Keratinocyte (primary cell): ENCODE measurements around the gene ISG20L2. TPM values are rescaled to one million over a fixed set of nuclear protein-coding genes. Genes with fewer than 3 reads are reported as not detected.

ENCODE experiments used
- DNase-seq: peaks from one replicate; pipeline ENCODE4 v3.0.0-alpha.2; 2011; ENCODE audit warnings: low read depth, missing footprints, low spot score
- FAIRE-seq: peaks from 2 replicates; lab custom pipeline; 2011; peaks lifted over from hg19 to GRCh38; lab: Jason Lieb, UNC
- H2AFZ ChIP-seq: 2 replicates; pipeline ENCODE4 v1.6.0; 2012; ENCODE audit warnings: low read length, control low read depth, inconsistent platforms; ENCODE audit not compliant: control insufficient read depth
- H3K27ac ChIP-seq: 2 replicates; pipeline ENCODE4 v1.5.1; 2011; ENCODE audit warnings: low read length; ENCODE audit not compliant: control insufficient read depth, insufficient read depth
- H3K27me3 ChIP-seq: 3 replicates; pipeline ENCODE4 v1.6.0; 2011; ENCODE audit warnings: low read length; ENCODE audit not compliant: control insufficient read depth, insufficient read depth; ENCODE audit errors: extremely low read depth
- H3K36me3 ChIP-seq, 2 experiments: 2 replicates in 1 of 2; 3 replicates in 1 of 2; pipeline ENCODE4 v1.5.1; 2011; ENCODE audit warnings: low read length in 2 of 2, mild to moderate bottlenecking in 1 of 2; ENCODE audit not compliant: control insufficient read depth in 2 of 2, insufficient read depth in 2 of 2; ENCODE audit errors: extremely low read depth in 1 of 2
- H3K4me1 ChIP-seq: 3 replicates; pipeline ENCODE4 v1.5.1; 2011; ENCODE audit warnings: low read length; ENCODE audit not compliant: control insufficient read depth, insufficient read depth; ENCODE audit errors: extremely low read depth
- H3K4me2 ChIP-seq: 3 replicates; pipeline ENCODE4 v1.6.0; 2011; ENCODE audit warnings: low read depth, low read length; ENCODE audit not compliant: control insufficient read depth, insufficient read depth; ENCODE audit errors: extremely low read depth
- H3K4me3 ChIP-seq, 3 experiments: fragments of 200-600 bp in 1 of 3; sonication (generic) in 1 of 3; 2 replicates in 2 of 3; 3 replicates in 1 of 3; pipeline ENCODE4 v1.5.1; 2011 to 2016; ENCODE audit warnings: low read length in 3 of 3, mild to moderate bottlenecking in 3 of 3, control low read depth in 2 of 3, inconsistent platforms in 1 of 3, low read depth in 1 of 3, mixed read lengths in 1 of 3, mixed run types in 1 of 3, moderate library complexity in 1 of 3; ENCODE audit not compliant: control insufficient read depth in 2 of 3, insufficient read depth in 2 of 3; ENCODE audit errors: extremely low read depth in 1 of 3
- H3K79me2 ChIP-seq: 2 replicates; pipeline ENCODE4 v1.6.0; 2012; ENCODE audit warnings: low read length; ENCODE audit not compliant: control insufficient read depth, insufficient read depth
- H3K9ac ChIP-seq: 3 replicates; pipeline ENCODE4 v1.6.0; 2011; ENCODE audit warnings: low read length; ENCODE audit not compliant: control insufficient read depth, insufficient read depth; ENCODE audit errors: extremely low read depth
- H3K9me1 ChIP-seq: 3 replicates; pipeline ENCODE4 v1.6.0; 2011; ENCODE audit warnings: low read length; ENCODE audit not compliant: control insufficient read depth, insufficient read depth; ENCODE audit errors: extremely low read depth
- H3K9me3 ChIP-seq: 2 replicates; pipeline ENCODE4 v1.5.1; 2012; ENCODE audit warnings: low read depth, low read length; ENCODE audit not compliant: control insufficient read depth
- H4K20me1 ChIP-seq: 3 replicates; pipeline ENCODE4 v1.6.0; 2011; ENCODE audit warnings: low read length; ENCODE audit not compliant: control insufficient read depth, insufficient read depth; ENCODE audit errors: extremely low read depth
- EZH2 ChIP-seq: IDR thresholded peaks from one replicate; pipeline ENCODE4 v1.6.1; 2012; ENCODE audit warnings: inconsistent platforms, mild to moderate bottlenecking, low read length, moderate library complexity
- dilution Hi-C: fragments of 300-500 bp; cut with MboI; formaldehyde crosslinking; loops from one replicate; pipeline ENCODE4 v1.7.0; 2020; ENCODE audit warnings: low sequenced_read_pairs; ENCODE audit not compliant: extremely low pct_ligation_motif_present
- polyA plus RNA-seq, 5 experiments: library from polyadenylated mRNA; depleted of rRNA in 3 of 5; stranded (reverse) in 3 of 5; stranded (forward) in 1 of 5; unstranded in 1 of 5; fragments of >200 nt; gene quantifications; 1 replicate in 1 of 5; 2 replicates in 3 of 5; 3 replicates in 1 of 5; pipeline versions ENCODE4 v1.2.1 to v1.2.3, GENCODE V29; 2011 to 2012; ENCODE audit warnings: missing spikeins in 2 of 5, low read depth in 1 of 5, low replicate concordance in 1 of 5
- TF ChIP-seq, protein P1 (sequence below), 3 experiments: IDR thresholded peaks in 1 of 3; conservative IDR thresholded peaks in 1 of 3; optimal IDR thresholded peaks in 1 of 3; 2 replicates in 2 of 3; 3 replicates in 1 of 3; pipeline versions ENCODE3 to v1.5.1; 2011; ENCODE audit warnings: low read length in 3 of 3, mild to moderate bottlenecking in 3 of 3, moderate library complexity in 2 of 3, control low read depth in 1 of 3, inconsistent platforms in 1 of 3; ENCODE audit not compliant: insufficient read depth in 2 of 3; ENCODE audit errors: extremely low read depth in 1 of 3

ISG20L2 gene
- polyA plus RNA-seq, 1 donor (not counting 4 experiments of a cell fraction or from before 2014, with no cell fraction given) = 48.6 TPM

DNA sequence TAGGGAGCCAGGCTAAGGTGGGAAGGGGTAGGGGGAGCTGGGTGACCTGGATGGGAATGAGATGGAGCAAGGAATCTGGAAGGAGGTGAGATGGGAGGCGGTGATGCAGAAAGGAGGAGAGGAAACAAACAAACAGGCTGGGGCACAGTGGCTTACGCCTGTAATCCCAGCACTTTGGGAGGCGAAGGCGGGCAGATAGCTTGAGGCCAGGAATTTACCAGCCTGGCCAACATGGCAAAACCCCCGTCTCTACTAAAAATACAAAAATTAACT lies 33.9 kb downstream of the ISG20L2 start:
- DNase-seq = no peak
- FAIRE-seq = no peak
- Histone ChIP-seq H3K27ac (no peak overlapping the region), H3K4me3 (no peak overlapping the region), H3K27me3 (no peaks in the 10 kb centered on the region), H2AFZ (no peak overlapping the region), H3K36me3 (no peaks in the 10 kb centered on the region), H3K9me3 (no peaks in the 10 kb centered on the region), H4K20me1 (no peaks in the 10 kb centered on the region), H3K4me1 (peaks cover 41% of the 10 kb centered on the region), H3K9me1 (no peaks in the 10 kb centered on the region), H3K4me2 (no peak overlapping the region), H3K9ac (no peak overlapping the region), H3K79me2 (no peaks in the 10 kb centered on the region)
- dilution Hi-C loops = no loop called here
- TF ChIP-seq EZH2 = no peak
- TF ChIP-seq, protein P1, sequence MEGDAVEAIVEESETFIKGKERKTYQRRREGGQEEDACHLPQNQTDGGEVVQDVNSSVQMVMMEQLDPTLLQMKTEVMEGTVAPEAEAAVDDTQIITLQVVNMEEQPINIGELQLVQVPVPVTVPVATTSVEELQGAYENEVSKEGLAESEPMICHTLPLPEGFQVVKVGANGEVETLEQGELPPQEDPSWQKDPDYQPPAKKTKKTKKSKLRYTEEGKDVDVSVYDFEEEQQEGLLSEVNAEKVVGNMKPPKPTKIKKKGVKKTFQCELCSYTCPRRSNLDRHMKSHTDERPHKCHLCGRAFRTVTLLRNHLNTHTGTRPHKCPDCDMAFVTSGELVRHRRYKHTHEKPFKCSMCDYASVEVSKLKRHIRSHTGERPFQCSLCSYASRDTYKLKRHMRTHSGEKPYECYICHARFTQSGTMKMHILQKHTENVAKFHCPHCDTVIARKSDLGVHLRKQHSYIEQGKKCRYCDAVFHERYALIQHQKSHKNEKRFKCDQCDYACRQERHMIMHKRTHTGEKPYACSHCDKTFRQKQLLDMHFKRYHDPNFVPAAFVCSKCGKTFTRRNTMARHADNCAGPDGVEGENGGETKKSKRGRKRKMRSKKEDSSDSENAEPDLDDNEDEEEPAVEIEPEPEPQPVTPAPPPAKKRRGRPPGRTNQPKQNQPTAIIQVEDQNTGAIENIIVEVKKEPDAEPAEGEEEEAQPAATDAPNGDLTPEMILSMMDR (optimal IDR thresholded peaks at IDR 0.05 in 1 of 3, IDR thresholded peaks at IDR 0.05 in 1 of 3, conservative IDR thresholded peaks at IDR 0.05 in 1 of 3; ENCODE audit: extremely low read depth in 1 of 3, insufficient read depth in 2 of 3, low read length in 3 of 3) = no peak

DNA sequence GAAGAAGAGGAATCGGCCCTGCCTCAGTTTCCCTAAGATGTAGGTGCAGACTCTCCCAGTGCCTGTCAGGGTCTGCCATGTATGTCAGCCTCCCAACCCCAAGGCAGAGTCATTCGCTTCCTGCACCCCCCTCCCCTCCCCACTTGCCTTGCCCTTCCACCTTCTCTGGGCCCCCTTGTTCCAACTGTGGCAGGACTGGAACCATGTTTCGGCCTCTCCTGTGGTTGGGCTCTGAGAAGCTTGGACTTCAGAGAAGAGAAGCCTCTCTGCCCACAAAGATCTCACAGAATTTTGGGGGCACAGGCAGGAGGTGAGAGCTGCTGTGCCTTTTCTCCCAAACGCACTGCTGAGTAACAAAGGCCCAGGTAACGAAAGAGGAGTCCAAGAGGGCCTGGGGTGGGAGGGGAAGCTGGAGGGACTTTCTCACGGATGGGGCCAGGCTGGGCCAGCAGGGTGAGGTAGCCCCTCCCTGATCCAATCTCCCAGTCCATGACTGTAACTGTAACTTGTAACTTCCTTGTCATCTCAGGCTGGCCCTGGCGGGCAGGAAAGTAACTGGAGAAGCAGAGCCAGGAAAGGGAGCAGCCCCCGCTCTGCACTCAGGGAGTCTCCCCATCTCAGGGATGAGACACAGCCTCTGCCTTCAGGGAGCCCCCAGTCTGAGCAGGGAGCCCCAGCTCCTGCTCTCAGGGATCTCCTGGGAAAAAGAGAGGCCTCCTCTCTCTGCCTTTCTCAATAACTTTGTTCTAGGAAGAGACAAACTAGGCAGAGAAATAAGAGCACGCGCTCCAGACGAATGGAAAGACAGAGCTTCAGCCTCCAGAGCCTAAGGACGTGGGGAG lies 34.5 kb downstream of the ISG20L2 start:
- no peak for TF ChIP-seq EZH2
- TF ChIP-seq, protein P1 (optimal IDR thresholded peaks at IDR 0.05 in 1 of 3, IDR thresholded peaks at IDR 0.05 in 1 of 3, conservative IDR thresholded peaks at IDR 0.05 in 1 of 3; ENCODE audit: extremely low read depth in 1 of 3, insufficient read depth in 2 of 3, low read length in 3 of 3) = no peak
- dilution Hi-C loops = no loop called here
- no peak overlapping the region for H3K4me2 ChIP-seq
- H3K27me3 ChIP-seq = no peaks in the 10 kb centered on the region
- H3K9me1 ChIP-seq = no peaks in the 10 kb centered on the region
- H4K20me1 ChIP-seq = no peaks in the 10 kb centered on the region
- no peaks in the 10 kb centered on the region for H3K36me3 ChIP-seq
- no peak overlapping the region for H3K4me3 ChIP-seq
- no peak for FAIRE-seq
- H3K79me2 ChIP-seq = no peaks in the 10 kb centered on the region
- peaks cover 46% of the 10 kb centered on the region for H3K4me1 ChIP-seq
- H3K9ac ChIP-seq = no peak overlapping the region
- H3K9me3 ChIP-seq = no peaks in the 10 kb centered on the region
- peak overlapping the region; percentile 57 for H2AFZ ChIP-seq
- H3K27ac ChIP-seq = no peak overlapping the region
- DNase-seq = no peak
